LNCaP clone FGC (cell line): ENCODE measurements around the gene CRNKL1.
"Not testable (repeated sequence)": the region's sequence is repeated elsewhere in the genome, so short reads cannot be mapped to it uniquely, and the experiment has no call there.

Experiments
- DNase-seq: peaks from one replicate; pipeline ENCODE4 v3.0.0-alpha.2; 2011; ENCODE audit warnings: low read depth
- H3K4me3 ChIP-seq: 2 replicates; pipeline ENCODE4 v1.5.1; 2011; ENCODE audit warnings: mild to moderate bottlenecking, low read depth, low read length, control low read depth
- TF ChIP-seq, protein P1 (sequence below): IDR thresholded peaks from 2 replicates; pipeline ENCODE4 v1.5.1; 2012; ENCODE audit warnings: mild to moderate bottlenecking; ENCODE audit not compliant: control insufficient read depth, insufficient read depth; ENCODE audit errors: extremely low read depth

CRNKL1 gene

DNA sequence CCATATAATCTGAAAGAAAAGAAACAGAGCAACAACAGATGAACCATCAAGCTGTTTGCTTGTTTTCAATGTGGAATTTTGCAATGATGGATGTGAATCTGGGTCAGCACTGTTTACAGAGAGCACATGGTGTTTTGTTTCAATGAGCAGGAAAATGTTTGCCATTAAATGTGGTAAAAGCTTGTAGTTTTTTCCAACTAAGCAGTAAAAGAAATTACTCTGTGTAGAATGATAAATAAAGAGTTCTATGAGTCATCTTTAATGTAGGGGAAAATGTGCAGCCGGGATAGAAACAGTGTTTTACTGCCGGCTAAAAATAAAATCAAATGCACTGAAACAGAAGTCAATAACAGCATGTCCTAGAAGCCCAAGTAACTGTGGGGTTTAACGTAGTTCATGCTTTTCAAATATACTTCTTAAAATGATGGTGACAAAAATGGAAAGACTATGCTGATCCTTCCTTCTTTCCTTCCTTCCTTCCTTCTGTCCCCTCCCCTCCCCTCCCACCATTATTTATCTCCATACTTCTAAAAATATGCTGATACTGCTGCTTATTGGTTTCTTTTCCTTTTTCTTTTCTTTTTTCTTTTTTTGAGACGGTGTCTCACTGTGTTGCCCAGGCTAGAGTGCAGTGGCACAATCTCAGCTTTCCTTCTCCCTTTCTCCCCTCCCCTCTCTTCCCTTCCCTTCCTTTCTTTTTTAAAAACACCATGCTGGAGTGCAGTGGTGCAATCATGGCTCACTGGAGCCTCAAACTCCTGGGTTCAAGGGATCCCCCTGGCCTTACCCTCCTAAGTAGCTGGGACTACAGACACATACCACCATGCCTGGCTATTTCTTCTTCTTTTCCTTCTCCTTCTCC is 41.4 kb downstream of the CRNKL1 start:
- TF ChIP-seq, protein P1, sequence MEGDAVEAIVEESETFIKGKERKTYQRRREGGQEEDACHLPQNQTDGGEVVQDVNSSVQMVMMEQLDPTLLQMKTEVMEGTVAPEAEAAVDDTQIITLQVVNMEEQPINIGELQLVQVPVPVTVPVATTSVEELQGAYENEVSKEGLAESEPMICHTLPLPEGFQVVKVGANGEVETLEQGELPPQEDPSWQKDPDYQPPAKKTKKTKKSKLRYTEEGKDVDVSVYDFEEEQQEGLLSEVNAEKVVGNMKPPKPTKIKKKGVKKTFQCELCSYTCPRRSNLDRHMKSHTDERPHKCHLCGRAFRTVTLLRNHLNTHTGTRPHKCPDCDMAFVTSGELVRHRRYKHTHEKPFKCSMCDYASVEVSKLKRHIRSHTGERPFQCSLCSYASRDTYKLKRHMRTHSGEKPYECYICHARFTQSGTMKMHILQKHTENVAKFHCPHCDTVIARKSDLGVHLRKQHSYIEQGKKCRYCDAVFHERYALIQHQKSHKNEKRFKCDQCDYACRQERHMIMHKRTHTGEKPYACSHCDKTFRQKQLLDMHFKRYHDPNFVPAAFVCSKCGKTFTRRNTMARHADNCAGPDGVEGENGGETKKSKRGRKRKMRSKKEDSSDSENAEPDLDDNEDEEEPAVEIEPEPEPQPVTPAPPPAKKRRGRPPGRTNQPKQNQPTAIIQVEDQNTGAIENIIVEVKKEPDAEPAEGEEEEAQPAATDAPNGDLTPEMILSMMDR, result no peak
- H3K4me3 ChIP-seq, result no peak overlapping the region
- DNase-seq, result peak; percentile 39

DNA sequence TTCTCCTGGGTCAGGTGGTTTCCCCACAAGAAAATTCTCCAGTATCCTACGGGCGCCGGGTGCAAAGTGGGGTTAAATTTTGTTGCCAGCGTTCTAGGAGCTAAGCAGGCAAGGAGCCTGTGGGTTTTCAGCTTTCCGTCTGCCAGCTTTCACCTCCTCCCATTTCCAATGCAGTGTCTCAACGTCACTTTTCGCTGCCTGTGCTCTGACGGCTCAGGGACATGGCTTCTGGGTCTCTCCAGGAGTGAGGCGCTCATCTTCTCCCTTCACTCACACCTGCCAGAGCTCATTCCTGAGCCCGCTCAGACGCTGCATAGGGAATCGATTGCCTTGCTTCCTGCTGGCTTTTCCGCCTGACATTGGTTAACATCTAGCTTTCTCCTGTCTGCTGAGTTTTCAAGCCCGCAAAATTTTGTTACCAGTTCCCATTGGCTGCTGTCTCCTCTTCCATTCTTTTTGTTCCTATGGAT is 42.4 kb downstream of the CRNKL1 start:
- DNase-seq, result no peak
- TF ChIP-seq, protein P1, result no peak
- no peak overlapping the region for H3K4me3 ChIP-seq

DNA sequence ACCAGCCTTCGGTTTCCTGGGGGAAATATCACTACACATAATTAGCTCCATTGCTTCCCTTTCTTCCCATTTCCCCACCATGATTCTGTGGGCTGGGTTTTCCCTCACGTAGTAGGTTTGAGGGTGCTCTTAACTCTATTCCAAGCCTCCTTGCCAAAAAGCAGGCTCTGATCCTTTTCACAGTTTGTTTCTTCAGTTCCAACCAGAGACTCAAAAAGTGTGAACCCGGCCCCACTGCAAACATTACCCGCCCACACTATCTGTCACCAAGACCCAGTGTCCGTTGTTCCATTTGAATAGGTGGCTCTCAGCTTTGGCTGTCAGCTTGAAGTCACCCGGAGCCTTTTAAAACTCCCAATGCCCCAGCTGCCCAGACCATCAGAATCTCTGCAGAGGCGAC is 46.9 kb downstream of the CRNKL1 start:
- H3K4me3 ChIP-seq, result no peak overlapping the region
- TF ChIP-seq, protein P1, result no peak
- DNase-seq, result no peak

DNA sequence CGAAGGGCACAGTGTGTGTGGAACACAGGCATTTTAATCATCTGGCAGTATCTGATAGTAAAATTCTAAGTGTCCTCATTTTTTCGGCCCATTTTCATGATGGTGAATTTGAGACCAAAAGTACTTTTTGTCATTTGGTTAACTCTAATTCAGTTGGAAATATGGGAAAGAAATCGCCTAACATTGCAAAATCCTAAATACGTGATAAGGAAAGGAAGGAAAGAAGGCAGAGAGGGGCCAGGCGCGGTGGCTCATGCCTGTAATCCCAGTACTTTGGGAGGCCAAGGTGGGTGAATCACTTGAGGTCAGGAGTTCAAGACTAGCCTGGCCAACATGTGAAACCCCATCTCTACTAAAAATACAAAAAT is 48.3 kb downstream of the CRNKL1 start:
- H3K4me3 ChIP-seq, DNase-seq: not testable (repeated sequence)

DNA sequence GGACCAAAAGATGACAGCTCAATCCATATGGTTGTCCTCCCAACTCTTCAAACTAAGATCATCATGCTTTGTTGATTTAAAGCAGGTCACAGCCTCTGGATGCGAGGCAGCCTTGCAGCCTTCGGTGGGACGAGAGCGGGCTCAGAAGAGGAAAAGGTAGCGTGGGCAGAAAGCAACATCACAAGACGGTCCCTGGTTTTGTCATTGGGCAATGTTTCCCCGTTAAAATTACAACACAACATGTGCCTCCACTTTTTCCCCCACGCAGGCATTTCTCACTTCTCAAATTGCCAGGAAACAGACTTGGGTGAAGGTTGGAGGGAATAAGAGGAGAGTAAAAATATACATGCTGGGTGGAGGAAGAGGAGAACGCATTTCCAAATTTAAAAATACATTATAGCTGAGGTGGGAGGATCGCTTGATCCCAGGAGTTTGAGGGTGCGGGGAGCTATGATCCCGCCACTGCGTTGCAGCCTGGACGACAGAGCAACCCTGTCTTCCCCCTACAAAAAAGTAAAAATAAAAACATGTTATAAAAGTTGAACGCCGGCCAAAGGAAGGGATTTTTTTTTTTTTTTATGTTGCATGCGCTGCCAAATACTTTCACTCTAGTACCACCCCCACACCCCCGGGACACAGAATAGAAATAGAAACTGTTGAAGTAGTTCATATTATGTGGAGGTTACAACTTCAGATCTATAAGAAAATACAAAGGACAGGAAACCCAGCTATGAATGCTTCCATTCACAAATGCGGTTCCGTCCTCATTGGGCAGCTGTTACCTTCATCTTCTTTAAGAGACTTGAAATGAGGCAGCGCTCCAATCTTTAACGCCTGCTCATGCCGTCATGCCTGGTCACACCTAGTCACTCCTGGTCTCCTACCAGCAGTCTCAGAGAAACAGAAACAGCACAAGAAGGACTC is 49.0 kb downstream of the CRNKL1 start:
- TF ChIP-seq, protein P1, result no peak
- no peak overlapping the region for H3K4me3 ChIP-seq
- no peak for DNase-seq

DNA sequence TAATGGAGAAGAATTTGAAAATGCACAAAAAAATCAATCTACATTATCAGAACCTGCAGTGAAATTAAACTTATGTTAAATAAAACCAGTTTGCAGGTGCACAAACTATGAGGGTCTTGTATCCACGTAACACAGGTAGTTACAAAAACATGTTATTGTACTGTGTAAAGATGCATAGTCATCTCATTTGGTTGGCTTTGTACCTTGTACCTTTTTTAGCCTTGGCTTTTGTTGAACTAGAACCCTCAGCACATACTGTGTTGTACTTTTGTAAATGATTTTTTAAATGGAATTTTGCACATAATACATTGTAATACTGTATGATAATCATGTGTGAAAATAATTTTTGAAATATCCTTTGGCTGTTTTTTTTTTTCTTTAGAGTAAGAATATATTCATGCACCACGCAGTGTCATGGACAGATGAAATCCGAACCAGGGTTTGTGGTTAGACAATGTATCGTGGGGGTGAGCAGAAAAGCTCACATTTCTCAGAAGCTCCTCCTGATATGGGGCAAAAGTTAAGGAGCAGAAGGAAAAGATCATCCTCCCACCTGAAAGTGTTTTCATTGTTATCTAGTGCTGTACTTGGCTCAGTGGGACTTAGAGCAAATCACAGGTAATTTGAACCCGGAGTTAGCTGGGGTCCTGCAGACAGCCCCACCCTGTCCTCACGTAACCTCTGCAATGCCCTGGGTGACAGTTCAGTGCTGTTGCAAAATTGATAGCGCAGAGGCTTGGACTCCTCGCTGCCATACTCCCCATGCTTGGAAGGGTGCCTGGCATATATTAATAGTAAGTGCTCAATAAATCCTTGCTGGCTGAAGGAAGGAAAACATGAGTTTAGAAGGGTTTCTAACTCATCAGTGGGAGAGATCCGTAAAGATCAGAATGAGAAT is 49.9 kb downstream of the CRNKL1 start:
- no peak for DNase-seq
- TF ChIP-seq, protein P1, result no peak
- H3K4me3 ChIP-seq, result no peak overlapping the region
